Activated CD4-positive, alpha-beta T cell treated with anti-CD3 and anti-CD28 coated beads, Interleukin-2, amount 50 U/mL, for 16 hours (primary cell): ENCODE measurements around the gene PTGIR.

Experiments
- DNase-seq: peaks from one replicate; pipeline ENCODE4 v3.0.0-alpha.2; 2020

PTGIR gene

GRCh38 chr19:46598372-46598917, 26.4 kb downstream of the PTGIR start:
- no peak for DNase-seq

- no peak for DNase-seq
These were observed 28.9 kb downstream of the PTGIR start for GRCh38 chr19:46596008-46596407.

- DNase-seq, result no peak
These were observed 33.0 kb downstream of the PTGIR start for GRCh38 chr19:46591870-46592269.

- no peak for DNase-seq
These were observed 33.6 kb downstream of the PTGIR start for GRCh38 chr19:46591254-46591653.

GRCh38 chr19:46587861-46588260, 37.0 kb downstream of the PTGIR start:
- DNase-seq, result no peak

GRCh38 chr19:46586294-46586693, 38.6 kb downstream of the PTGIR start:
- no peak for DNase-seq

GRCh38 chr19:46585539-46585938, 39.4 kb downstream of the PTGIR start:
- DNase-seq, result no peak

- DNase-seq, result no peak
These were observed 44.6 kb downstream of the PTGIR start for GRCh38 chr19:46580247-46580646.

- peak; percentile 32 for DNase-seq
These were observed 45.5 kb downstream of the PTGIR start for GRCh38 chr19:46579361-46579879.

- DNase-seq, result no peak
These were observed 46.4 kb downstream of the PTGIR start for GRCh38 chr19:46578450-46578849.

- no peak for DNase-seq
These were observed 50.4 kb downstream of the PTGIR start for GRCh38 chr19:46574533-46574932.

- DNase-seq, result no peak
These were observed 51.0 kb downstream of the PTGIR start for GRCh38 chr19:46573679-46574498.

GRCh38 chr19:46571495-46571894, 53.4 kb downstream of the PTGIR start:
- peak; percentile 10 for DNase-seq
